ENCODE data around the gene MEGF8.

MEGF8 gene

DNA sequence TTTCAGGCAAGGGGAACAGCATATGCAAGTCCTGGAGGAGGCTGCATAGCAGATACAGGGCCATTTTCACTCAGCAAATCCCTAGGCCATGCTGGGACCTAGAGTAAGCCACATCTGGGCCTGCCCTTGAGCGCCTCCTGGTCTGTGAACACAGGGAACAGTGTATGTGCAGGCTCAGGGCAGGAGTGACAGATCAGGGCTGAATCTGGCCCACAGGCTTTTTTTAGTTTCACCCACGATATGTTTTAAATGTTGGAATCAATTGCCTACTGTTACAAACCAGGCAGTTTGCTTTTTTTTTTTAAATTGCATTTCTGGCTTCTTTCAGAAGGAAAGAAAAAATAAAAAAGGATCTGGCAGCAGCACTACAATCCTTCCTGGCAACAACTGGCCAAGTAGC is 13.8 kb upstream of the MEGF8 start:
- Histone ChIP-seq H3K4me3 (ENCODE audit: low read length) (no peak overlapping the region), H3K27ac (ENCODE audit: low read depth, low read length) (no peak overlapping the region), H3K9me3 (ENCODE audit: insufficient read depth, low read depth, low read length) (no peaks in the 10 kb centered on the region), H3K4me1 (ENCODE audit: insufficient read depth, low read length) (no peaks in the 10 kb centered on the region), H3K36me3 (ENCODE audit: insufficient read depth, low read length) (no peaks in the 10 kb centered on the region), H3K27me3 (ENCODE audit: insufficient read depth, low read length) (peaks cover 25% of the 10 kb centered on the region), H3K9ac (ENCODE audit: low read depth, low read length) (no peak overlapping the region)
- WGBS, result 90% methylated on average over 2 of the region's 2 CpGs

DNA sequence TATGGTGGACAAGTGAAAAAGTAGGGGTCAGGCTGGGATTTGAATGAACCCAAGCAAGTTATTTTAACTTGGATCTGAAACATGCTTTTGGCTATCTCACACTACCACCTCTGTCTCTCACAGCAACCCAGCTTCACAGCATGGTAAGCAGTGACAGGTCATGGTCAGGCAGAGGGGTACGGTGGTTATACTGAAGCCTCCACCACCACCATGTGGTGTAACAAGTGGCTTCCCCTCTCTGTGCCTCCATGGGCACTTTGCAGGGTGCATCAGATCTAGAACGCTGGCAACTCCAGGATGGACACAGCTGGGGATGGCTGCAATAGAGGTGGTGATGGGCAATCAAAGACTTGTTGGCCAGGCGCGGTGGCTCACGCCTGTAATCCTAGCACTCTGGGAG is 13.1 kb upstream of the MEGF8 start:
- 91% methylated on average over 5 of the region's 5 CpGs for WGBS
- no peaks in the 10 kb centered on the region for H3K36me3 ChIP-seq (ENCODE audit: insufficient read depth, low read length)
- no peak overlapping the region for H3K9ac ChIP-seq (ENCODE audit: low read depth, low read length)
- H3K9me3 ChIP-seq (ENCODE audit: insufficient read depth, low read depth, low read length), result no peaks in the 10 kb centered on the region
- H3K4me3 ChIP-seq (ENCODE audit: low read length), result no peak overlapping the region; the same call in 1 of the 2 replicates
- no peak overlapping the region for H3K27ac ChIP-seq (ENCODE audit: low read depth, low read length)
- peaks cover 25% of the 10 kb centered on the region for H3K27me3 ChIP-seq (ENCODE audit: insufficient read depth, low read length)
- H3K4me1 ChIP-seq (ENCODE audit: insufficient read depth, low read length), result no peaks in the 10 kb centered on the region

DNA sequence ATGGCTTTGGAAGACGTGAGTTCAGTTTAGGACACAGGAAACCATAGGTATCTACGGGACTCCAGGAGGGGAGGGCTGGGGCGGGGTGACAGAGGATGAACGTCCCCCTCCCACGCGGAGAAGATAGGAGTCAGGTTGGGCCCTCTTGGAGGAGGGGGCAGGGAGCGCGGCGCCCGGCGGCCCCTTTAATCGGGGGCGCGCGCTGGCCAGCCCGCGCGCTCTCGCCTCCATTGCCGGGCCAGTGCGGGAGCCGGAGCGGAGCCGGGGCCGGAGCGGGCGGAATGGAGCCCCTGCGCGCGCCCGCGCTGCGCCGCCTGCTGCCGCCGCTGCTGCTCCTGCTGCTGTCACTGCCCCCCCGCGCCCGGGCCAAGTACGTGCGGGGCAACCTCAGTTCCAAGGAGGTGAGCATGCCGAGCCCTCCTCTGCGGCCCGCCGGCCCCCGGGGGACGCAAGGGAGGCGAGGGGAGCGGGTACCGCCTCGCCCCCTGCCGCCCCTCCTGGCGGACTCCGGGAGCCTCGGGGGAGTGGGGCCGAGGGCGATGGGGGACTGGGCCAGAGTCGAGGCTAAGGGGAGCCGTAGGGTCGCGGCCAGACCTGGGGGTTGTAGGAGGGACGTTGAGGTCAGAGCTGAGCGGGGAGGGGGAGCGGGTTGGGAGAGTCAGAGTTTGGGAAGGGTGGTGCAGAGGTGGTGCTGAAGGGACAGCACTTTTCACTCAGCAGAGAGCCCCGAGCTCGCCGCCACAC is 12.2 kb upstream of the MEGF8 start, which contains the start of gene TMEM145:
TMEM145 (plus strand) TSS at position 214 of the 744 bp plus-strand sequence; CDS start at position 282, 68 bp downstream.
- Histone ChIP-seq H3K4me3 (ENCODE audit: low read length) (peak within 1 kb of the TSS; percentile 67), H3K4me1 (ENCODE audit: insufficient read depth, low read length) (no peaks in the 10 kb centered on the region), H3K36me3 (ENCODE audit: insufficient read depth, low read length) (no peaks in the 10 kb centered on the region), H3K9ac (ENCODE audit: low read depth, low read length) (peak within 1 kb of the TSS; percentile 19; the same call in 1 of the 2 replicates), H3K27ac (ENCODE audit: low read depth, low read length) (no peak within 1 kb of the TSS), H3K27me3 (ENCODE audit: insufficient read depth, low read length) (peaks cover 25% of the 10 kb centered on the region), H3K9me3 (ENCODE audit: insufficient read depth, low read depth, low read length) (no peaks in the 10 kb centered on the region)
- WGBS, result 1% methylated on average over 67 of the region's 67 CpGs

DNA sequence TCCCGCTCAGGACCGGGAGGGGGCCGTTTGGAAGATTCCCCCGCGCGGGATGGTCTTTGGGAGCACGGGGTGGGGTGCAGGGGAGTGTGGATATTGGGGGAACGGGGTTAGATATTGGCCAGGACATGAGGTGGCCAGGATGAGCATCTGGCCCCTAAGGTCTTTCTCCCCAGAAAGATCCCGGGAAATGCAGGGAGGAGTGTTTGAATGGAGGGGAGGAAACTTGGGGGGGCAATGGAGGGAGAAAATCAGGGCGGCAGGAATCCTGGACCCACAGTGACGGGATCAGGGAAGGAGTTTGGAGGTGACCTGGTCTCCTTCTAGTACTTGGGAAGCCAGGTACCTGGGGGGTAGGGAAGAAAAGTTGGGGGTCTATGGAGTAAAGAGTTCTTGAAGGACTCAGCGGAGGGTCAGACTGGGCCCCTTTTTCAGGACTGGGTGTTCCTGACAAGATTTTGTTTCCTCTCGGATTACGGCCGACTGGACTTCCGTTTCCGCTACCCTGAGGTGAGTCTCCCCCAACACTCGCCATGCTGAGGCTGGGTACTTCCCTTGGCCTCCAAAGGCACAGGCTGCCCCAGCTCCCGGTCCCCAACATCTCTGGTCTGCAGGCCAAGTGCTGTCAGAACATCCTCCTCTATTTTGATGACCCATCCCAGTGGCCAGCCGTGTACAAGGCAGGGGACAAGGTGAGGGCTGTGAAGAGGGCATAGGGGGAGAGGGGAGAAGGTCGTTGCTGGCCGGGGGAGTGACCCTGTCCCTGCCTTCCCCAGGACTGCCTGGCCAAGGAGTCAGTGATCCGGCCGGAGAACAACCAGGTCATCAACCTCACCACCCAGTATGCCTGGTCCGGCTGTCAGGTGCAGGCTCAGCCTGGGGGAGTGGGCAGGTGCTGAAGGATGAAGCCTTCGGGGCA is 11.3 kb upstream of the MEGF8 start:
- Histone ChIP-seq H3K4me1 (ENCODE audit: insufficient read depth, low read length) (no peaks in the 10 kb centered on the region), H3K9me3 (ENCODE audit: insufficient read depth, low read depth, low read length) (no peaks in the 10 kb centered on the region), H3K36me3 (ENCODE audit: insufficient read depth, low read length) (no peaks in the 10 kb centered on the region), H3K27me3 (ENCODE audit: insufficient read depth, low read length) (peaks cover 25% of the 10 kb centered on the region), H3K27ac (ENCODE audit: low read depth, low read length) (no peak overlapping the region), H3K4me3 (ENCODE audit: low read length) (peak overlapping the region; percentile 67), H3K9ac (ENCODE audit: low read depth, low read length) (no peak overlapping the region)
- 36% methylated on average over 24 of the region's 26 CpGs for WGBS

DNA sequence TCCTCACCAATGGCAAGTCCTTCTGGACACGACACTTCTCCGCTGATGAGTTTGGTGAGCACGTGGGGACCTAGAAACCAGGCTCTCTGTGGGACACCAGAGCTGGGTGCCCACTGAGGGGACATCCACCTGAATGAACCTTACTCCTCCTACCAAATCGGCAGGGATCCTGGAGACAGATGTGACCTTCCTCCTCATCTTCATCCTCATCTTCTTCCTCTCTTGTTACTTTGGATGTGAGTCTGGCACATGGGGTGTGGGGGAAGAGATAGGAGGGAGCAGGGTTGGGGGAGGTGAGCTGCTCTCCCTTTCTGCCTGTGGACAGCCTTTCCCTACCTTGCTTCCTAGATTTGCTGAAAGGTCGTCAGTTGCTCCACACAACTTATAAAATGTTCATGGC is 10.4 kb upstream of the MEGF8 start:
- Histone ChIP-seq H3K4me1 (ENCODE audit: insufficient read depth, low read length) (no peaks in the 10 kb centered on the region), H3K27me3 (ENCODE audit: insufficient read depth, low read length) (peaks cover 25% of the 10 kb centered on the region), H3K4me3 (ENCODE audit: low read length) (no peak overlapping the region), H3K9ac (ENCODE audit: low read depth, low read length) (no peak overlapping the region), H3K27ac (ENCODE audit: low read depth, low read length) (no peak overlapping the region), H3K9me3 (ENCODE audit: insufficient read depth, low read depth, low read length) (no peaks in the 10 kb centered on the region), H3K36me3 (ENCODE audit: insufficient read depth, low read length) (no peaks in the 10 kb centered on the region)
- 82% methylated on average over 4 of the region's 5 CpGs for WGBS

DNA sequence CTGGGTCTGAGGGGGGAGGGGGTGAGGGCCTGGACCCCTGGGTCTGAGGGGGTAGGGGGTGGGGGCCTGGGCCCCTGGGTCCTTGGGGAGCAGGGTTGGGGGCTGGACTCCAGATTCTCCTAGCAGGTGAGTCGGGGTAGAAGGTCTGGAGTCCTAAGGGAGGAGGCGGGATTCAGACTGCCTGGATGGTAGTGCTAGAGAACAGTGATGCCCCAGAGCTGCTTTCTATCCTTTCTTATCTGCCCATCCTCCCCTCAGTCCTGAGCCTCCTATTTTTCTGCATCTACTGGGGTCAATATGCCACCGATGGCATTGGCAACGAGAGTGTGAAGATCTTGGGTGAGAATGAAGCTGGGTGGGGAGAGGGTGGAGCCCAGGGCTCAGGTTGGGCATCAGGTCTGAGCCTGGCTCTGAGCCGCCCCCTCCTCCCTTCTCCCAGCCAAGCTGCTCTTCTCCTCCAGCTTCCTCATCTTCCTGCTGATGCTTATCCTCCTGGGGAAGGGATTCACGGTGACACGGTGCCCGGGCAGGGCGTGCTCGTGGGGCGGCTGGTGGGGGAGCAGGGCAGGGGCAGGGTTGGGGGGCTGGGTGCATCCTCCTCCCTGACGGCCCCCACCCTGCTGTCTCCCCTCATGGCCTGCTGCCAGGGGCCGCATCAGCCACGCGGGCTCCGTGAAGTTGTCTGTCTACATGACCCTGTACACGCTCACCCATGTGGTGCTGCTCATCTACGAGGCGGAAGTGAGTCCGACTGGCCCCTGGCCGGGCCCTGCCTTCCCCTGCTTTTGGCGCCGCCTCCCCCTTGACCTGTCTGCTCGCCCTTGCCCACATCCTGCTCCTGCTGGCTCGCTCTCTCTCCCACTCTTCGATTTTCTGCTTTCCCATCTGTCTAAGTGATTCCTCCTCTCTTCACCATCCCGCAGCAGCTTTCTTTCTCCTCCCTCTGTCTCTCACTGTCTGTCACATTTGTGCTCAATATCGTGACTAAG is 8.9 kb upstream of the MEGF8 start:
- 75% methylated on average over 28 of the region's 28 CpGs for WGBS
- H3K36me3 ChIP-seq (ENCODE audit: insufficient read depth, low read length), result no peaks in the 10 kb centered on the region
- H3K27me3 ChIP-seq (ENCODE audit: insufficient read depth, low read length), result peaks cover 32% of the 10 kb centered on the region
- H3K4me1 ChIP-seq (ENCODE audit: insufficient read depth, low read length), result no peaks in the 10 kb centered on the region
- H3K4me3 ChIP-seq (ENCODE audit: low read length), result no peak overlapping the region
- H3K27ac ChIP-seq (ENCODE audit: low read depth, low read length), result no peak overlapping the region
- no peaks in the 10 kb centered on the region for H3K9me3 ChIP-seq (ENCODE audit: insufficient read depth, low read depth, low read length)
- no peak overlapping the region for H3K9ac ChIP-seq (ENCODE audit: low read depth, low read length)

DNA sequence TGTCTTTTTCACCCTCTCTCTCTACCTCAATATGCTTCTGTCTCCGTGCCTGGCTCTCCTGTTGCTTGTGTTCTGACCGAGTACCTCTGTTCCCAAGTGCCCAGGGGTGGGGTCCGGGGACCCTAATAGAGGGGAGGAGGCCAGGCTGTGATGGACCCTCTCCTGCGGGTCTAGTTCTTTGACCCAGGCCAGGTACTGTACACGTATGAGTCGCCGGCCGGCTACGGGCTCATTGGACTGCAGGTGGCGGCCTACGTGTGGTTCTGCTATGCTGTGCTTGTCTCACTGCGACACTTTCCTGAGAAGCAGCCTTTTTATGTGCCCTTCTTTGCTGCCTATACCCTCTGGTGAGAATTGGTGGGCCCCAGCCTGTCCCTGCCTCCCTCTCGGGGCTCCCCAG is 7.9 kb upstream of the MEGF8 start:
- Histone ChIP-seq H3K27ac (ENCODE audit: low read depth, low read length) (no peak overlapping the region), H3K4me3 (ENCODE audit: low read length) (no peak overlapping the region), H3K9ac (ENCODE audit: low read depth, low read length) (no peak overlapping the region), H3K36me3 (ENCODE audit: insufficient read depth, low read length) (no peaks in the 10 kb centered on the region), H3K4me1 (ENCODE audit: insufficient read depth, low read length) (no peaks in the 10 kb centered on the region), H3K9me3 (ENCODE audit: insufficient read depth, low read depth, low read length) (no peaks in the 10 kb centered on the region), H3K27me3 (ENCODE audit: insufficient read depth, low read length) (peaks cover 36% of the 10 kb centered on the region)
- WGBS, result 85% methylated on average over 13 of the region's 13 CpGs

DNA sequence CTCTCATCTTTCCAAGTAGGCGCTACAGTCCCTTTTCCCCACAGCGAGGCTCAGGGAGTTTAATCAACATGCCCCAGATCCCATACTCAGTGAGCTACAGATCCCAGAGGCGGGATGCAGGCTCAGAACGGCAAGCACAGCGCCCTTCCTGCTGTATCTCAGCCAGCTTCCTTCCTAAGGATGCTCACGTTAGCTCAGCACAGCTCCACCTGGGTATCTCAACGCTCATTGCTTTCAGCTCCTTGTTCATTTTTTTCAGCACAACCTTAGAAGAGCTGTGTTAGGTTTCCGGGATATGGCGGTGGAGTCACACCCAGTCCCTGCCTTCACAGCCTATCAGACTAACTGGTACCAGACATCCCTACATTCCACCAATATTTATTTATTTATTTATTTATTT is 3.1 kb upstream of the MEGF8 start:
- Histone ChIP-seq H3K9me3 (ENCODE audit: insufficient read depth, low read depth, low read length) (no peaks in the 10 kb centered on the region), H3K4me3 (ENCODE audit: low read length) (no peak overlapping the region), H3K9ac (ENCODE audit: low read depth, low read length) (no peak overlapping the region), H3K36me3 (ENCODE audit: insufficient read depth, low read length) (no peaks in the 10 kb centered on the region), H3K4me1 (ENCODE audit: insufficient read depth, low read length) (no peaks in the 10 kb centered on the region), H3K27me3 (ENCODE audit: insufficient read depth, low read length) (peaks cover 39% of the 10 kb centered on the region), H3K27ac (ENCODE audit: low read depth, low read length) (no peak overlapping the region)
- WGBS, result 84% methylated on average over 9 of the region's 9 CpGs

DNA sequence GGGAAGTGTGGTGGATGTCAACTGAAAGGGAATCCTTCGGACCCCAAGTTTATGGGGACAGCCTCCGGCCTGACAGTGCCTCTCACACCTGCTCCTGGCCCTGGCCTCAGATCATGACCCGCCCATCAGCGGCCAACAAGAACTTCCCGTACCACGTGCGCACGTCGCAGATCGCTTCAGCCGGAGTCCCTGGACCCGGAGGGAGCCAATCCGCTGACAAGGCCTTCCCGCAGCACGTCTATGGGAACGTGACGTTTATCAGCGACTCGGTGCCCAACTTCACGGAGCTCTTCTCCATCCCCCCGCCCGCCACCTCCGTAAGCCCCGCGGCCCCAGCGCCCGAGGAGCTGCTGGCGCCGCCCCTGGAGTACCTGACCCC is 2.0 kb upstream of the MEGF8 start:
- Histone ChIP-seq H3K36me3 (ENCODE audit: insufficient read depth, low read length) (no peaks in the 10 kb centered on the region), H3K27ac (ENCODE audit: low read depth, low read length) (no peak overlapping the region), H3K27me3 (ENCODE audit: insufficient read depth, low read length) (peaks cover 39% of the 10 kb centered on the region), H3K9ac (ENCODE audit: low read depth, low read length) (no peak overlapping the region), H3K9me3 (ENCODE audit: insufficient read depth, low read depth, low read length) (no peaks in the 10 kb centered on the region), H3K4me1 (ENCODE audit: insufficient read depth, low read length) (no peaks in the 10 kb centered on the region), H3K4me3 (ENCODE audit: low read length) (peak overlapping the region; percentile 46)
- 6% methylated on average over 29 of the region's 29 CpGs for WGBS

DNA sequence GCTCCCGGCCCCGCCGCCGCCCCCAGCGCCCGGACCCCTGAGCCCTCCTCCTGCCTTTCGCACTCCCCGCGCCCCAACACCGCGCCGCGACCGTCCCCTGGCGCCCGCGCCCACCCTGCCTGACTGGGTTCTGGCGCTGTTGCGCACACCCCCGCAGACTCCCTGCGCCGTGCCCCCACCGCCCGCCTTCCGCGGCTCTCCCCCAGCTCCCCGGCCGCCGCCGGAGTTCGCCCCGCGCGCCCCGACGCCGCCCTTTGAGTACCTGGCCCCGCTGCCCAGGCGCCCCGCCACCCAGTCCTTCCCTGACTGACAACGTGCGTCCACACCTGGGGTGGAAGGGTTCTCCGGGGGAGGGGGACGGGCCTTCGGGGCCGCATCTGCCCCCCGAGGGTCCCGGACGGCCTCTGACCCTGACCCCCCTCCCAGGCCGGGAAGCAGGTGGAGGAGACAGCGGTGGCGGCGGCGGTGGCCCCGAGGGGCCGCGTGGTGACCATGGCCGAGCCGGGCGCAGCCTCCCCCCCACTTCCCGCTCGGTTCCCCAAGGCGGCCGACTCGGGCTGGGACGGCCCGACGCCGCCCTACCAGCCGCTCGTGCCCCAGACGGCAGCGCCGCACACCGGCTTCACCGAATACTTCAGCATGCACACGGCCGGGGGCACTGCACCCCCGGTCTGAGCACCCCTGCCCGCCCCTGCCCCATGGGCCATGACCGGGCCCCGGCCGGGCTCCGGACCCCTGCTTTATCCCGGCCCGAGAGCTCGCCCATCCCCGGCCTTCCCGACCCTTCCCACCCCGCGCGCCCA is 1.4 kb upstream of the MEGF8 start:
- H3K9ac ChIP-seq (ENCODE audit: low read depth, low read length), result 0 out of 2 replicates have a peak overlapping the region, but pooled peaks have one; percentile 28
- no peaks in the 10 kb centered on the region for H3K9me3 ChIP-seq (ENCODE audit: insufficient read depth, low read depth, low read length)
- 2% methylated on average over 92 of the region's 92 CpGs for WGBS

More for the DNA sequence above, 1.4 kb upstream of the MEGF8 start:
- H3K27me3 ChIP-seq (ENCODE audit: insufficient read depth, low read length), result peaks cover 39% of the 10 kb centered on the region
- no peak overlapping the region for H3K27ac ChIP-seq (ENCODE audit: low read depth, low read length)
- H3K4me1 ChIP-seq (ENCODE audit: insufficient read depth, low read length), result no peaks in the 10 kb centered on the region
- no peaks in the 10 kb centered on the region for H3K36me3 ChIP-seq (ENCODE audit: insufficient read depth, low read length)
- peak overlapping the region; percentile 46 for H3K4me3 ChIP-seq (ENCODE audit: low read length)

Measured in HUES64 (cell line).